Vagina (tissue), 2 donors: ENCODE measurements around the gene OPRM1.

Source experiments
- POLR2AphosphoS5 ChIP-seq, 2 donors: sonication (generic); formaldehyde crosslinking; IDR thresholded peaks; one replicate each; pipeline ENCODE4 v1.9.0; 2017; ENCODE audit warnings: antibody characterized with exemption in 2 of 2, mild to moderate bottlenecking in 2 of 2, low read depth in 1 of 2; ENCODE audit not compliant: insufficient read depth in 1 of 2
- TF ChIP-seq, protein P1 (sequence below), 3 experiments: fragments of 450-650 bp in 2 of 3; fragments of 200-600 bp in 1 of 3; sonication (generic) in 1 of 3; IDR thresholded peaks; one replicate each; pipeline ENCODE4 v1.5.1; 2017 to 2019; ENCODE audit warnings: antibody characterized with exemption in 3 of 3, mild to moderate bottlenecking in 2 of 3, moderate library complexity in 2 of 3

DNA sequence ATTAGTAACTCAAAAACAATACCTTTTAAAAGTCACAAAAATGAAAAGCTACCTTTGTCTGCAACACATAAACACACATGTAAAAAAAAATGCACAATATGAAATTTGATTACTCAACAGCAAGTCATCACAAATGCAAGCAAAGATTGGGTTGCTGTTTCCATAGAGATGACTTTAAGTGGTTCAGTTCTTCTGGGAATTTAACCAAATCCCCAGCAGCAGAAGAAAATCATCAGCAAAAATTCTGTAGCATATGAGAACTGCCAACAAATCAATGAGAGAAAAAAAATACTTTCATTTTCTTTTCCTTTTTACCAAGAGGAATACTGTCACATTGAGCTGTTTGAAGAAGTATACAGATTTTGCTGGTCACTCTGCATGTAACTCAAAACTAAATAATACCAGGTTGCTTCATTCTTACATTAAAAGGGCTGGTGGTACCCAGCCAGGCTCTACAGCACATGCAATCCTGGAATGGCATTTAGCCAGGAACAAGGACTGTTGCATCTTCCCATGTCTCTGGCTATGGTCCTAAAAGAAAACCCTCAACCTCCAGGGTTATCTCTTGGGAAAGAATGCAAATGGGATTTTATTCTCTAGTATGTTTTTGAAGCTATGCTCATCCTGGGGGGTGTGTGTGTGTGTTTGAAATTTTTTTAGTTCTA is 158.3 kb downstream of the OPRM1 start:
- TF ChIP-seq, protein P1, sequence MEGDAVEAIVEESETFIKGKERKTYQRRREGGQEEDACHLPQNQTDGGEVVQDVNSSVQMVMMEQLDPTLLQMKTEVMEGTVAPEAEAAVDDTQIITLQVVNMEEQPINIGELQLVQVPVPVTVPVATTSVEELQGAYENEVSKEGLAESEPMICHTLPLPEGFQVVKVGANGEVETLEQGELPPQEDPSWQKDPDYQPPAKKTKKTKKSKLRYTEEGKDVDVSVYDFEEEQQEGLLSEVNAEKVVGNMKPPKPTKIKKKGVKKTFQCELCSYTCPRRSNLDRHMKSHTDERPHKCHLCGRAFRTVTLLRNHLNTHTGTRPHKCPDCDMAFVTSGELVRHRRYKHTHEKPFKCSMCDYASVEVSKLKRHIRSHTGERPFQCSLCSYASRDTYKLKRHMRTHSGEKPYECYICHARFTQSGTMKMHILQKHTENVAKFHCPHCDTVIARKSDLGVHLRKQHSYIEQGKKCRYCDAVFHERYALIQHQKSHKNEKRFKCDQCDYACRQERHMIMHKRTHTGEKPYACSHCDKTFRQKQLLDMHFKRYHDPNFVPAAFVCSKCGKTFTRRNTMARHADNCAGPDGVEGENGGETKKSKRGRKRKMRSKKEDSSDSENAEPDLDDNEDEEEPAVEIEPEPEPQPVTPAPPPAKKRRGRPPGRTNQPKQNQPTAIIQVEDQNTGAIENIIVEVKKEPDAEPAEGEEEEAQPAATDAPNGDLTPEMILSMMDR (IDR thresholded peaks at IDR 0.05): no peak
- no peak for TF ChIP-seq POLR2AphosphoS5 (IDR thresholded peaks at IDR 0.05; ENCODE audit: insufficient read depth in 1 of 2, low read depth in 1 of 2)
